Ishikawa (cell line): ENCODE results near the gene FBLN1.

Experiments used
- CEBPB ChIP-seq: IDR thresholded peaks from 2 replicates; pipeline ENCODE4 v1.6.1; 2012
- CREB1 ChIP-seq: IDR thresholded peaks from 2 replicates; pipeline ENCODE4 v1.6.1; 2012; ENCODE audit warnings: low read depth
- EGR1 ChIP-seq: IDR thresholded peaks from 2 replicates; pipeline ENCODE4 v1.6.1; 2012
- EP300 ChIP-seq: IDR thresholded peaks from 2 replicates; pipeline ENCODE4 v1.6.1; 2012; ENCODE audit warnings: borderline replicate concordance
- FOXM1 ChIP-seq: IDR thresholded peaks from 2 replicates; pipeline ENCODE4 v1.6.1; 2012; ENCODE audit warnings: low read depth, borderline replicate concordance
- MAX ChIP-seq: IDR thresholded peaks from 2 replicates; pipeline ENCODE4 v1.6.1; 2012
- NFIC ChIP-seq: IDR thresholded peaks from 2 replicates; pipeline ENCODE4 v1.6.1; 2012
- RAD21 ChIP-seq: IDR thresholded peaks from 2 replicates; pipeline ENCODE4 v1.6.1; 2012; ENCODE audit warnings: low read depth
- REST ChIP-seq: IDR thresholded peaks from 2 replicates; pipeline ENCODE4 v1.6.1; 2012; ENCODE audit warnings: low read depth, mild to moderate bottlenecking
- TAF1 ChIP-seq: IDR thresholded peaks from 2 replicates; pipeline ENCODE4 v1.6.1; 2012; ENCODE audit warnings: low read depth, mild to moderate bottlenecking
- TCF12 ChIP-seq: IDR thresholded peaks from 2 replicates; pipeline ENCODE4 v1.6.1; 2012; ENCODE audit warnings: low read depth
- TEAD4 ChIP-seq: IDR thresholded peaks from 2 replicates; pipeline ENCODE4 v1.6.1; 2012
- USF1 ChIP-seq: IDR thresholded peaks from 2 replicates; pipeline ENCODE4 v1.6.1; 2012
- YY1 ChIP-seq: IDR thresholded peaks from 2 replicates; pipeline ENCODE4 v1.6.1; 2012; ENCODE audit warnings: low read depth
- ZBTB7A ChIP-seq: IDR thresholded peaks from 2 replicates; pipeline ENCODE4 v1.6.1; 2012; ENCODE audit warnings: low read depth

The FBLN1 gene

GRCh38 chr22:45578524-45579147 lies 76.0 kb downstream of the FBLN1 start:
- no peak for TF ChIP-seq EP300
- no peak for TF ChIP-seq RAD21
- TF ChIP-seq FOXM1 = no peak
- no peak for TF ChIP-seq EGR1
- TF ChIP-seq TAF1 = no peak
- no peak for TF ChIP-seq USF1
- no peak for TF ChIP-seq MAX
- TF ChIP-seq YY1 = no peak

GRCh38 chr22:45579306-45579705 lies 76.6 kb downstream of the FBLN1 start:
- TF ChIP-seq ZBTB7A (no peak), EGR1 (no peak), RAD21 (no peak), EP300 (no peak), TEAD4 (no peak), CREB1 (no peak), CEBPB (no peak), TAF1 (no peak), TCF12 (no peak), FOXM1 (no peak), MAX (no peak), YY1 (no peak), NFIC (no peak), REST (no peak)

- TF ChIP-seq FOXM1 = no peak
- no peak for TF ChIP-seq ZBTB7A
- no peak for TF ChIP-seq TEAD4
- no peak for TF ChIP-seq USF1
- TF ChIP-seq NFIC = no peak
- TF ChIP-seq TCF12 = no peak
- no peak for TF ChIP-seq TAF1
- no peak for TF ChIP-seq MAX
- no peak for TF ChIP-seq EGR1
- TF ChIP-seq YY1 = no peak
Observed at GRCh38 chr22:45579806-45580725, 77.4 kb downstream of the FBLN1 start.

- TF ChIP-seq FOXM1 (no peak), CREB1 (no peak), TCF12 (no peak), CEBPB (no peak)
Observed at GRCh38 chr22:45580726-45581381, 78.2 kb downstream of the FBLN1 start.

- TF ChIP-seq TCF12 = no peak
- no peak for TF ChIP-seq CREB1
- no peak for TF ChIP-seq MAX
- no peak for TF ChIP-seq NFIC
- no peak for TF ChIP-seq YY1
- TF ChIP-seq RAD21 = no peak
- no peak for TF ChIP-seq ZBTB7A
- no peak for TF ChIP-seq TAF1
- TF ChIP-seq TEAD4 = no peak
- no peak for TF ChIP-seq EP300
- TF ChIP-seq EGR1 = no peak
- no peak for TF ChIP-seq REST
- TF ChIP-seq USF1 = no peak
Observed at GRCh38 chr22:45581549-45582080, 78.9 kb downstream of the FBLN1 start.
